ENCODE data around the gene KLHL35.

The KLHL35 gene

GRCh38 chr11:75440960-75441803 lies 8.2 kb upstream of the KLHL35 start:
- no peak for DNase-seq

GRCh38 chr11:75439495-75440120 lies 6.6 kb upstream of the KLHL35 start:
- DNase-seq, result no peak

- DNase-seq, result no peak
Measured at GRCh38 chr11:75439026-75439425, 6.0 kb upstream of the KLHL35 start.

GRCh38 chr11:75437966-75438659 lies 5.1 kb upstream of the KLHL35 start:
- DNase-seq, result no peak

DNA sequence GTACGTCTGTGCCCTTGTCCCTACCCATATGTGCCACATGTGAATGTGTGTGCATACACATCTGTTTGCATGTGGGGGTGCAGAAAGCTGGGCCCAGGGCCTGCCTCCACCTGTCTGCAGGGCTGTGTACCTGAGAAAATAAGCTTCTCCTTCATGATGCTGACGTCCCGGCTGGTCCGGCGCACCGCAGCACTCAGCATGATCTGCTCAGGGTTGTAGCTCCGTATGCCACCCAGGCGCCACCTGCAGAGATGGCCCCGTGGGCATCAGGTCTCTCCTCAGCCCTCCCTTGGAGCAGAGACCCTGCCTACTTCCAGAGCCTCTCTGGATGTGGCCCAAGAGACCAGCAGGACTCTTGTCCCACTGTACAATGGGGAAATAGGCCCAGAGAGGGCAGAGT lies 3.8 kb upstream of the KLHL35 start:
- DNase-seq, result no peak

DNA sequence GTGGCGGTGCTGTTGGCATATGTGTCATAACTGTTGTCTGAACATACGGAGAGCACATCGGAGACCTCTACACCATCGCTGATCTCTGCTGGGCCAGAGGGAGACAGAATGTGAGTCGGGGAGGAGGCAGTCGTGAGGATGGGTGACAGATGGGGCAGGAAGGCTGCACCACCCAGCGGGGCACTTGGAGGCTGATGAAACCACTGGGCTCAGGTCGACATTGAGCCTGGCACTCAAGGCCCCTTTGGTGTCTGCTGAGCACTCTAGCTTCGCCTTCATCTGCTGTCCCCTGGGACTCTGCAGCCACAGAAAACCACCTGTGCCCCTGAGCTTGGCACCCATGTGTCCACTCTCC lies 2.5 kb upstream of the KLHL35 start:
- no peak for DNase-seq

DNA sequence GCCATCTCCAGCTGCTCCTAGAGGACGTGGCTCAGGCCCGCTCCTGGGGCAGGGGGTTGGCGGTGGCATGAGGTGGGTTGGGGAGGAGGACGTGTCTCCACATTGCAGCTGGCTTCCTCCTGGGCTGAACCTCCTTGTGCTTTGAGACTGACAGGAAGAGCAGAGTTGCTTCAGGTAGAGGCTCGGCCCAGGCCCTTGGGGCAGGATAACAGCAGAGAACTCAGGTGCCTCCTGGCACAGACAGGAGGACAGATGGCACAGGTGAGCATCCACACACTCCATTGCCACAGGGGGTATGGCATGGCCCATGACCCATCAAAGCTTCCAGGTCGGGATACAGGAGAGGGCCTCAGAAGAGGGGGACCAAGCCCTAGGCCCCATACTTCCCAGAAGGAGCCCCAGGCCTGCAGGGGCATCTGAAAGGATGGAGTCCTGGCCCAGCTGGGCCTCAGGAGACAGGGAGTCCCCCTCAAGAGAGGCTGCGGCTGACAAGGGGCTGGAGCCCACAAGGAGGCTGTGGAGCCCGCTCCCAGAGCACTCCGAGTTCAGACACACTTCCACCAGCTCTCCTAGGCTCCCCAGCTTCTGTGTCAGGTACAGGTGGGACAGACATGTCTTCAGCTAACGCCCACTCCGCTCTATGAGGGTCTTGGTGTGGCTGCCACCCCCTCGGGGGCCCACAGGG lies 2.0 kb upstream of the KLHL35 start:
- no peak for DNase-seq

DNA sequence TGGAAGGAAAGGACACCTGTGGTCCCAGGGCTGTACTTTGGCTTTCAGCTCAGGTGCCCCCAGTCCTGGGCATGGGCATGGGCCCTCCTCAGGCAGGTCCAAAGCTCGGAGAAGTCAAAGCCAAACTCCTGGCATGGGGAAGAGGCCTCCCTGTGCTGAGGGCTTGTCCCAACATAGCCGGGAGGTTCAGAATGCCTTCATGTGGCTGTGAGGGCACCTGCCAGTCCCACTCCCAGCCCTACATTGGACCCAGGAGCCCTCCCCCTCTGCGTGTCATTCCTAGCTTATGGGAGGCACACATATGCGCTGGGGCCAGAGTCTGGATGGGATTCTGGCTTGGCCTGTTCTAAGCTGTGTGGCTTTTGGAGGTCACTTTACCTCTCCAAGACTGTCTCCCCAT lies 1.0 kb upstream of the KLHL35 start:
- DNase-seq, result no peak

DNA sequence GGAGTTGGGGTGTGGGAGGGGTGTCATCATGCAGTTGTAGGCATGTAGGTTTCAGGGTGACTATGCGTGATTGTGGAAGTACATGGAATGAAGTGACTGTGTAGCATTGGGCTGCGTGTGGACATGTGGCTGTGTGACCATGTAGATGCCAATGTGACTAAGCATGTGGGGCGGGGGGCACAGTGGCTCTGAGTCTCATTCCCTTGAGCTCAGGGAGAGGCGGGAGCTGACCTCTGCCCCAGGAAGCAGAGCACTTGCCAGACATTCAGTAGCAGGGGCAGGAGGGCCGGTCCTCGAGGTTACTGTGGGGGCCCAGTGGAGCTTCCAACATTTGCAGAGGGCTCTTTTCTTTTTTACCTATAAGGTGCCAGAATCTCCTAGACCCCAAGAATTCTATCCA lies 440 bp upstream of the KLHL35 start:
- DNase-seq, result no peak

DNA sequence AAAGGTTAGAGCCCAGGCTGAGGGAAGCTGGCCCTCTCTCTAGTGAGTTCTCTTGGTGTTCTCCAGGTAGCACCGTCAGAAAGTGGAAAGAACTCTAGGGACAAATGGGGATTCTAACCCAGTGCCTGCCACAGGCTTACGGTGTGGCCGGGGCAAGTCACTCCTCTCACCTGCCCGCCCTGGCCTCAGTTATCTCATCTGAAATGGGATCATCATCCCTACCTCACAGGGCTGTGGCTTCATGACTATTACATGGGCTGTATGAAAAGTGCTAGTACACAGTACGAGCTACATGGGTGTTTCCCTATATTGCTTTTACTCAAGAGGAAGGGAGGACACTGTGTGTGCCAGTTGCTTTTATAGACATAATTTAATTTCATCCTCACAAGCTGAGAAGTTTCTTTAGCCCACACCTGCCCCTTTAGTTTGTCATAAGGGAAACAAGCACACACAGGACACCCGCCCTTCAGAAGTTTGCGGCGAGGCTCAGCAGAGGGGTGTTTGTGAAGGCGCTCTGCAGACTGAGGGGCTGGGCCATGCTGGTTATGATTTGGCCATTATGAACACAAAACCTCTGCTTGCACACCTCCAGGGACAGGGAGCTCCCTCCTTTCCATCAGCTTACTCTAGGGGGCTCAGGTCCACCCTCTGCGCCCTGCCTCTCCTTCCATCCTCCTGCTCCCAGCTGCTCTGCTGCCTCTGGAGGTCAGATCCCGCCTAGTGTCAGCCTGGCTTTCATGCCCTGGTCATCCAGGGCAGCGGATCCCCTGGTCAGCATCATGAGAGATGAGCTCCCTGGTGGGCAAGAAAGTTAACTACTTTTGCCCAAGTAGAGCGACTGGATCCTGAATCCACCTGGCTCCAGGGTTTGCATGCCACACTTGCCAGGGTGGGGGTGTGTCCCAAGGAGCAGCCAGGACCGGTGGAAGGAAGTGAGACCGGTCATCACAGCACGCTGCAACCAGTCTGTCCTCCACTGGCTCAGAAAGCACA lies 1.2 kb downstream of the KLHL35 start:
- no peak for DNase-seq

- DNase-seq, result no peak
Measured at GRCh38 chr11:75430714-75431532, 2.1 kb downstream of the KLHL35 start.

DNA sequence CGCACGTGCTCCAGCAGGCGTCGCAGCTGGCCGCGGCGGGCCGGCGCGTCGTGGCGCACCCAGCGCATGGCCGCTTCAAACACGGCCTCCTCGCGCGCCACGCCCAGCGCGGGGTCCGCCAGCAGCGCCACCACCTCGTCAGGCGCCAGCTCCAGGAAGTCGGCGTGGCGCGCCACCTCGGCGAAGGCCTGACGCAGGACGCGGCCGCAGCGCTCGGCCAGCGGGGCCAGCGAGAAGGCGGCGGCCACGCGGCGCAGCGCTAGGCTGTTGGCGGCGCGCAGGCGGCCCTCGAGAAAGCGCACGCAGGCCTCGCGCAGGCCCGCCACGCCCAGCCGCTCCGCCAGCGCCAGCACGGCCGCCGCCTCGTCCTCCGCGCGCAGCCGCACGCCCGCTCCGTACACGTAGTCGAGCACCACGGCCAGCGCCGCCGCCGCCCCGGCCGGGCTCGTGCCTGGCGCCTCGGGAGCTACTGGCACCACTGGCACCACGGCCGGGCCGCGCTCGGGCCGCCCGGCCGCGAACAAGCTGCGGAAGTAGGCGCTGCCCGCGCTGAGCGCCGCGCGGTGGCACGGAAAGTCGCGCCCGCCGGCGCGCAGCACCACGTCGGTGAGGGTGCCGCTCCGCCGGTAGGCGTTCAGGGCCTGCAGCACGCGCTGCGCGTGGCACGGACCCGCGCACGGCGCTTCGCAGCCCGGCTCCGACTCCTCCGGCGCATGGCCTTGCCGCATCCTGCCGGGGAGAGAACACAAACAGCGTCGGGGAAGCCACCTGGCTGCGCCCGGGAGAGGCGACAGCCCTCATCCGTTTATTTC lies 2.9 kb downstream of the KLHL35 start:
- DNase-seq, result no peak

DNA sequence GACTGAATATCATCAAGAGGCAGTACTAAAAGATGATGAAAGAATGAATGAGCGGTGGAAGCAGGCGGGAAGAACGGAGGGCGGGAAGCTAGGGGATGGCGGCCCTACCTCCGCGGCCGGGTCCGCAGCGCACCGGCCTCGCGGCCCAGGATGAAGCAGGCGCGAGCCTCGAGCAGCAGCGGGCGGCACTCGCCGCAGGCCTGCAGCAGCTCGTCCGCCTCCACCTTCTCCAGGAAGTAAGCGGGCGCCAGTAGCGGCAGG lies 3.4 kb downstream of the KLHL35 start:
- no peak for DNase-seq

- DNase-seq, result no peak
Measured at GRCh38 chr11:75428989-75429640, 3.9 kb downstream of the KLHL35 start.

GRCh38 chr11:75428281-75428724 lies 4.7 kb downstream of the KLHL35 start:
- no peak for DNase-seq

GRCh38 chr11:75427181-75427580 lies 5.8 kb downstream of the KLHL35 start:
- no peak for DNase-seq

DNA sequence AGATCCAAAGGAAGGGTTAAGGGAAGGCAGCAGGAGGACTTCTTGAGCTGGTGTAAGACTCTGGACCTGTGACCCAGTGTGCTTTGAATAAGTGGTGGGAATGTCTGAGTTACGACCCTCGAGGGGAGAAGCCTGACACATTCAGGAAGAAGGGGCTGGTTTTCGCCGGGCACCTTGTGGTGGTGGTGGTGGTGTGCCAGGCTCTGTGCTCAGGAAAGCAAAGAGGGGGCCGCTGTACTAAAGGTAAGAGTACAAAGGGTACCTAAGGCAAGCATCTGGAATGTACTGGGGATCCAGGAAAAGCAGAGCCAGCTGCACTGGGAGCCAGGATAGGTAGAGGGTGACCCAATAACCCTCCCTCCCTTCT lies 6.3 kb downstream of the KLHL35 start:
- no peak for DNase-seq

- DNase-seq, result no peak
Measured at GRCh38 chr11:75425422-75425821, 7.6 kb downstream of the KLHL35 start.

DNA sequence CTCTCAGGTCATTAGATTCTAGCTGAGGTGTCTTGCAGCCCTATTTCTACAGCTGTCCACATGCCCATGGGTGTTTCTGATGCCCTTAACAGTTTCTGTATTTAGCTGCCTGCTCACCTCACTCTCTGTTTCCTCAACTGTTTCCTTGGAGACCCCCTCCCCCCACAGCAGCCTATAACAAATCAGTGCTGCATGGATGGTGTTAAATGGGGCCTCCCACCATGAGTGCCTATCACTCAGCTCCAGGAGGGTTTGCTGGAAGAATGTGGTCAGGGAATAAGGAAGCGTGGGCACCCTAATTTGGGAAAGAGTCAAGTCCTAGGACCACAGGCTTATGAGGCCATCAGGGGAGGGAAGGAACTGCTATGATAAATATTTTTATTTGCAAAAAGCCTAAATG lies 8.6 kb downstream of the KLHL35 start:
- DNase-seq, result no peak

- no peak for DNase-seq
Measured at GRCh38 chr11:75423721-75424120, 9.3 kb downstream of the KLHL35 start.
